Skeletal muscle cell (primary cell): ENCODE results near the gene ZNF644.

Experiments
- DNase-seq: peaks from one replicate; pipeline ENCODE4 v3.0.0-alpha.2; 2010; ENCODE audit warnings: low read depth
- H3K4me3 ChIP-seq: 2 replicates; pipeline ENCODE4 v1.5.1; 2011; ENCODE audit warnings: low read depth, mild to moderate bottlenecking, control low read depth, low read length, moderate library complexity

ZNF644 gene

DNA sequence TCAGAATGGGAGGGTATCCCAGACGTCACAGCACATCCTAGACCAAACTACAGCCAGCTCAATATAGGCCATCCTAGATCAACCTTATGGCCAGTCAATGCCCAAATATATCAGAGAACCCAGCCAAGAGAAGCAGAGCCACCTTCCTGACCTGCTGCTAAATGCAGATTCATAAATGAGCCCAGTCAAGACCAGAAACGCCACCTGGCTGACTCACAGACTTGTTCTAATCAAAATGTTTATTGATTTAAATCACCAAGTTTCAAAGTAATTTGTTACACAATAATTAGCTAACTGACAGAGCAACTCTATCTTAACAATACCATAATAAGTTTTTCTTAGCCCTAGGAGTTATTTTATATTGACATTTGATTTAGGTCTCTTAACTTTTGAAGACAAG, 28.6 kb downstream of the ZNF644 start:
- H3K4me3 ChIP-seq = no peak overlapping the region
- no peak for DNase-seq

DNA sequence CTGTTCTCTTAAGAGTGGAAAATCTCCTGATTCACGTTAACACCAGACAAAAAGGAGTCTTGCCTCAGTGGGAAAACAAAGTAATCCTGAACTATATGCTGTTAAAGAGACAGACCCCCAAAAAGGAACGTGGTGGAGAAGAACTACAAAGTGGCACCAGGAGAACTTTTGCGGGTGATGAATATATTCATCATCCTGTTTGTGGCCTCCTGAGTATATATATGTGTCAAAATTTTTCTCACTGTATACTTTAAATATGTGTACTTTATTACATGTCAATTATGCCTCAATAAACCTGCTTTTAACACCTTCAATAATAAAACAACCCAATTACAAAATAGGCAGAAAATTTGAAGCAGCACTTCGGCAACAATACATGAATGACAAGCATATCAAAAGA, 31.1 kb downstream of the ZNF644 start:
- H3K4me3 ChIP-seq = no peak overlapping the region

DNA sequence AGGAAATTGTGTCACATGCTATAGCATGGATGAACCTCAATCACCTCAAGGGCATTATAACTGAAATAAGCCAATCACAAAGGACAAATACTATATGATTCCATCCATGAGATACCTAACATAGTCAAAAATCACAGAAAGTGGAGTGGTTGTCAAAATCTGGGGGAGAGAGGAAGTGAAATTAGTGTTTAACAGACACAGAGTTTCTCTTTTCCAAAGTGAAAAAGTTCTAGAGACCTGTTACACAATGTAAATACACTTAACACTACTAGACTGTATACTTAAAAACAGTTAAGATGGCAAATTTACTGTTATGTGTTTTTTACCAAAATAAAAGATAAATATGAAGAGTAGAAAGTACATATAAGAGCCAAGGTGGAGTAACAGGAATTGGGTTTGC, 31.8 kb downstream of the ZNF644 start:
- no peak for DNase-seq
- no peak overlapping the region for H3K4me3 ChIP-seq

More for the DNA sequence above, 31.1 kb downstream of the ZNF644 start:
- no peak for DNase-seq

DNA sequence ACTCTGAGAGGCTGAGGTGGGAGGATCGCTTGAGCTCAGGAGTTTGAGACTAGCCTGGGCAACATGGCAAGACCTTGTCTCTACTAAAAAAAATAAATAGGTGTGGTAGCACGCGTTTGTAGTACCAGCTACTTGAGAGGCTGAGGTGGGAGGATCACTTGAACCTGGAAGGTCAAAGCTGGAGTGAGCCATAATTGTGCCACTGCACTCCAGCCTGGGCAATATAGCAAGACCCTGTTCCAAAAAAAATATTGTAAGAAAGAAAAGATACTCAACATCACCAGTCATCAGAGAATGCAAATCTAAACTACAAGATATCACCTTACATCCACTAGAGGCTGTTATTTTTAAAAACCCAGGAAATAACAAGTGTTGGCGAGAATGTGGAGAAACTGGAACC, 32.5 kb downstream of the ZNF644 start:
- no peak for DNase-seq
- H3K4me3 ChIP-seq = no peak overlapping the region

DNA sequence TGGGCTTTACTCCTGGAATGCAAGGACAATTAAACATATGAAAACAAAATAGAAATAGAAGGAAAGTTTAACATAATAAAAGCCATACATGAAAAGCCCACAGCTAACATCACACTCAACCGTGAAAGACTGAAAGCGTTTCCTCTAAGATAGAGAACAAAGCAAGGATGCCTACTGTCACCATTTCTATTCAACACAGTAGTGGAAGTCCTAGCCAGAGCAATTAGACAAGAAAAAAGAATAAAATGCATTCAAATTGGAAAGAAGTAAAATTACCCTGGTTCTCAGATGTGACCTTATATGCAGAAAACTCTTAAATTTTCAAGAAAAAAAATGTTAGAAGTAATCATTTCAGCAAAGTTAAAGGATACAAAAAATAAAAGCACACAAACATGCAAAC, 34.0 kb downstream of the ZNF644 start:
- DNase-seq = no peak
- H3K4me3 ChIP-seq = no peak overlapping the region

DNA sequence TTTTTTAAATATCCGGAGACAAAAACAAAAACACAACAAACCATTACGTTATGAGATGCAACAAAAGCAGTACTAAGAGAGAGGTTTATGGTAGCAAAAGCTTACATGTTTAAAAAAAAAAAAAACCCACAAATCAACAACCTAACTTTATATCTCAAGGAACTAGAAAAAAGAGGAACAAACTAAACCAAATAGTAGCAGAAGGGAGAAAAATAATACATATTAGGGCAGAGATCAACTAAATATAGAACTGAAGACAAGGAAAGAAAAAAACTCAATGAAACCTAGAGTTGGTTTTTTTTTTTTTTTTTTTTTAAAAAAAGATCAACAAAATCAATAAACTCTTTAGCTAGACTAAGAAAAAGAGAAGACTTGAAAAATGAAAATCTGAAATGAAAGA, 34.9 kb downstream of the ZNF644 start:
- DNase-seq = no peak
- H3K4me3 ChIP-seq = no peak overlapping the region

DNA sequence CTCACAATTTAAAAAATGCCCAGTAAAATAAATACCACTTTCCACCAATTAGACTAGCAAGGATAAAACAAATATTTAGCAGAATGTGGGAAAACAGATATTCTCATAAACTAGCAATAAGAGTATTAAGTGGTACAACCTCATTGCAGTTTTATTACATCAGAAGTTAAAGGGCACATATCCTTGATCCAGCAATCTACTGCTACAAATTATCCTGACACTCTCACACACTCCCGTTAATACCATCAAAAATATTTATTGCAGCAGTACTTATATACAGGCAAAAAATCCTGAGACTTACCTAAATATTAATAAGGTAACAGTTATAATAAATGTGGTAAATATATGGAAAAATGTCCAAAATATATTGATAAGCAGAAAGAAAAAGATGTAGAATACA, 44.3 kb downstream of the ZNF644 start:
- DNase-seq = no peak
- no peak overlapping the region for H3K4me3 ChIP-seq

DNA sequence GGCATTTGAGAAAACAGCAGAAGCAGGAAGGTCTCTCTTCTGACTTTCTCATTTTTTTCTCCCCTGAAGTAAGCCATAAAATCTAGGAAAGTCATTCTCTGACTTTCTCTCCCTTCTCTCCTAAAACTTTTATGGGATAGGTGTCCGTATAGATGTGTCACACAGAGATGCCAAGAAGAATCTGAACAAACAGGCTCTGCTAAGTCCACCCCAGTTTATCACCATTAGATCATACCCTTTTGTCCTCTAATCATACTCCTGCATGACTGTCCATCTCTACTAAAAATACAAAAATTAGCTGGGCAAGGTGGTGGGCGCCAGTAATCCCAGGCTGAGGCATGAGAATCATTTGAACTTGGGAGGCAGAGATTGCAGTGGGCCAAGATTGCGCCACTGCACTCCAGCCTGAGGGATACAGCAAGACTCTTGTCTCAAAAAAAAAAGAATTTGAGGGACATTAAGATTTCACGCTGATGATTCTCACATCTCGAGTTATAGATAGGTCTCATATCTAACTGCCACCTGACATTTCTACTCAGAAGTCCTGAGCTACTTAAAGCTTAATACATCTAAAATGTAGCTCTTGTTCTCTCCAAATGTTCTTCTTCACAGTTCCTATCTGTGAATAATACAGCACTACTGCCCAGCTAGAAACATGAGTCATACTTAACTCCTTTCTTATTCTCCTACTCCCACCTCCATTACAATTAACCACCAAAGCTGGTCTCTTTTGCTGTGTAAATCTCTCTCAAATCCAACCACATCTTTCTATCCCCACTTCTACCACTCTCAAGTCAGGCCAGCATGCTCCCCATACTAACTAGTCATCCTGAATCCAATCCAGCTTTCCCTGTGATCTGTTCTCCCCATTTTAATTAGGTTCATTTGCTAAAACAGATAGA, 47.7 kb downstream of the ZNF644 start:
- H3K4me3 ChIP-seq = no peak overlapping the region
- no peak for DNase-seq

DNA sequence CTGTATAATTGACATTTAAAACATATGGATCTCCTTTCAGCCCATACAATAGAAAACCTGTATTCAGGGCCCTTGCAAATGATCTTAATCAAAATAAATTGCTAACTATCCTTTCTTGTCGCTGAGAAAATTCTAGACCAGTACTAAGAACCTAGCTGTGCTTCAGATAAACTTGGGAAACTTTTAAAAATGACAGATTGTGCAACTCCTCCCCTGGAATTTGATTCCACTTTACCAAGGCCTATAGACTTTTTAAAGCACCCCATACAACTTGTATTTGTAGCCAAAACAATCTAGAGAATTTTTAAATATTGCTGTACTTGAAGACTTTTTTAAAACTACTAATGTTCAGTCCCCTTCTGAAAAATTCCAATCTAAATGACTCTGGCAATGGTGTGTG, 51.6 kb downstream of the ZNF644 start:
- DNase-seq = no peak
- no peak overlapping the region for H3K4me3 ChIP-seq

DNA sequence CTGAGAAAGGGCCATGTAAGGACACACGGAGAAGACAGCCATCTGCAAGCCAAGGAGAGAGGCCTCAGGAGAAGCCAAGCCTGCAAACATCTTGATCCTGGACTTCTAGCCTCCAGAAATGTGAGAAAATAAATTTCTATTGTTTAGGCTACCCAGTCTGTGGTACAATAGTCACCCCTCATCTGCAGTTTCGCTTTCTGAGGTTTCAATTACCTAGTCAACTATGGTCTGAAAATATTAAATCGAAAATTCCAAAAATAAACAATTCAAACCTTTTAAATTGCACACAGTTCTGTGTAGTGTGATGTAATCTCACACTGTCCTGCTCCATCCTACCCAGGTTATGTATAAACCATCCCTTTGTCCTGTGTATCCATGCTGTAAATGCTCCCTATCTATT, 52.6 kb downstream of the ZNF644 start:
- no peak overlapping the region for H3K4me3 ChIP-seq
- no peak for DNase-seq

DNA sequence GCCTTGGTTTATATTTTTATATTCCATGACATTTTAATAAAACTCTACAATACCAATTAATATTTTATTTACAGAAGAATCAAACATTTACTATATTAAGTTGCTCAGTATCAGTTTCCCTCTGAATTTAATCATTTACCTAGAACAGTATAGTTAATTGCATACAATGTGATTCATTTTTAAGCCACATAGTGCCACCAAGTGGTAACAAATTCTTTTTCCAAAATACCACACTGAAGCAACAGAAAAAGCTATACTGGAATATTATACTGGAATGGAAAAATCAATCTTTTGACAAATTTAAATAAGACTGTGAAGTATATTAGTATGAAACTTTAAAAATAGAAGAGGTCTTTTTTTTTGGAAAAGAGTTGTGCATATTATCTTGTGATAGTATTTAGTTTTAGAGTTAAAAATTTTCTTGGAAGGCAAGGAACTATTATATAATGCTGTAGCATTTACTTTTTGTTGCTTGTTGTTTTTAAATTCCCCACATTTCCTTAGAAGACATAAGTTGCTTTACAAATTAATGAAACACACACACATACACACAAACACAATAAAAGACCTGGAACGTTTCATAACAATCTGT, 57.3 kb downstream of the ZNF644 start:
- DNase-seq = no peak
- H3K4me3 ChIP-seq = no peak overlapping the region

DNA sequence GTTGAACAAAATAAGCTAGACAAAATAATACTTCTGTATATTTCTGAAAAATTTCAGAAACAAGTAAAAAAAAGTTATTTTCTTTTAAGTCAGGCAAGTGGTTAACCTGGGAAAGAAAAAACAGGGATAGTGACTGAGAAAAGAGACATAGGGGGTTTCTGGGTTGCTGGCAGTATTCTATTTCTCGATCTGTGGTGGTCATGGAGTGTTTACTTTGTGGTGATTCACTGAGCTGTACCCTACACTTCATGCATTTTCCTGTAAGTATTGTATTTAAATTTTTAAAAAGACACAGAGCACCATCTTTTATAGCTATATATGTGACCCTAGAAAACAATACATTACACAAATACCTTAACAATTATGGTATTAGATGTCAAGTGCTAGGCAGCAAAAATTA, 58.2 kb downstream of the ZNF644 start:
- DNase-seq = no peak
- no peak overlapping the region for H3K4me3 ChIP-seq

DNA sequence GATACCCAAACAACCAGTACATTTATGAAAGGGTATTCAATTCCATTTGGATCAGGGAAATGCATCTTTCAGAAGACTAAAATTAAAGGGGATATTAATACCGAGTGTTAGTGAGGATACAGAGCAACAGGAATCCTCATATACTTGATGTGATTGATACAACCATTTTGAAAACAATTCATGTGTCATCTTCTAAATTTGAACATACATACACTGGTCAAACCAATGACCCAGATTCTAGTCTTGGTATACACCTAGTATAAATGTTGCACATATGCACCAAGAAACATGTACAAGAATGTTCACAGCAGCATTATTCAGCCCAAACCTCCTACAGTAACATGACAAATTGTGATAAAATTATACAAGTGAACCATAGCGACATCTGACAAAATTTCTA, 58.6 kb downstream of the ZNF644 start:
- no peak for DNase-seq
- no peak overlapping the region for H3K4me3 ChIP-seq

DNA sequence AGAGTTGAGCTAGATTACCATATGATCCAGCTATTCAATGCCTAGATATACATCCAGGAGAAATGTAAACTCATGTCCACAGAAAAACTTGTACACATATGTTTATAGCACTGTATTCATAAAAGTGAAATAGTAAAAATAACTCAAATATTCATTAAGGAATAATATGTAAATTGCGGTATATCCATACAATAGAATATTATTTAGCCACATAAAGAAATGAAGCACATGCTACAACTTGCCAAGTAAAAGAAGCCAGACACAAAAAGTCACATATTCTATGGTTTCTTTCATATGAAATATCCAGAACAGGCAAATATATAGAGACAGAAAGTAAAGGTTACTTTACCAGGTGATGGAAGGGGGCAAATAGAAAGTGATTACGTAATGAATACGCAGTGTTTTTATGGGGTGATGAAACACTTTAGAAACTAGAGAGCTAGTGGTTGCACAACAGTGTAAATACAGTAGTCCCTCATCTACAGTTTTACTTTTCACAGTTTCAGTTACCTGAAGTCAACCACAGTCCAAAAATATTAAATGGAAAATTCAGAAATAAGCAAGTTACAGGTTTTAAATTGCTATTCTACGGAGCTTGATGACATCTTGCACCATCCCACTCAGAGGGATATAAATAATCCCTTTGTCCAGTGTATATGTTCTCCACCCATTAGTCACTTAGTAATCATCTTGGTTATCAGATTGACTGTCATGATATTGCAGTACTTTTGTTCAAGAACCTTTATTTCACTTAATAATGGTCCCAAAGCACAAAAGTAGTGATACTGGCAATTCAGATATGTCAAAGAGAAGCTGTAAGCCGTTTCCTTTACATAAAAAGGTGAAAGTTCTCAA, 62.3 kb downstream of the ZNF644 start:
- no peak for DNase-seq
- no peak overlapping the region for H3K4me3 ChIP-seq

DNA sequence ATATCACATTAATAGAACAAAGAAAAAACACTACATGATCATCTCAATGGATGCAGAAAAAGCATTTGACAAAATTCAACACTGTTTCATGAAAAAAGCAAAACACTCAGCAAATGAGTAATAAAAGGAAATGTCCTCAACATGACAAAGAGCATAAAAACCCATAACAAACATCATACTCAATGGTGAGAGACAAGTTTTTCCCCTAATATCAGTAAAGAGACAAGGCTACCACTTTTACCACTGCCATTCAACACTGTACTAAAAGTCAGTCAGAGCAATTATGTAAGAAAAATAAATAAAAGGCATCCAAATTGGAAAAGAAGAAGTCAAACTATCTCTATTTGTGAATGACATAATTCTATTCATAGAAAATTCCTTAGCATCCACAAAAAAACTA, 64.3 kb downstream of the ZNF644 start:
- DNase-seq = no peak
- H3K4me3 ChIP-seq = no peak overlapping the region

DNA sequence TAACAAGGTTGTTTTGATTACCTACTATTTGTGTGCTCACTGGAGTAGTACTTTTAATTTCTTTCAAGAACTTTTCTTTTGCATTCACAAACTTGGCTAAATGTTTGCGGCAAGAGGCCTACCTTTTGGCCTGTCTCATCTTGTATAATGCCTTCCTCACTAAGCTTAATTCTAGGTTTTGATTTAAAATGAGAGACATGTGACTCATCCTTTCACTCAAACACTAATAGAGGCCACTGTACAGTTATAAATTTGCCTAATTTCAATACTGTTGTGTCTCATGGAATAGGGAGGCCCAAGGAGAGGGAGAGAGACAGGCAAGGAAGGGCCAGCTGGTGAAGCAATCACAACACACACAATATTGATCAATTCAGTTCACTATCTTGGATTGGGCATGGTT, 66.1 kb downstream of the ZNF644 start:
- H3K4me3 ChIP-seq = no peak overlapping the region
- no peak for DNase-seq

DNA sequence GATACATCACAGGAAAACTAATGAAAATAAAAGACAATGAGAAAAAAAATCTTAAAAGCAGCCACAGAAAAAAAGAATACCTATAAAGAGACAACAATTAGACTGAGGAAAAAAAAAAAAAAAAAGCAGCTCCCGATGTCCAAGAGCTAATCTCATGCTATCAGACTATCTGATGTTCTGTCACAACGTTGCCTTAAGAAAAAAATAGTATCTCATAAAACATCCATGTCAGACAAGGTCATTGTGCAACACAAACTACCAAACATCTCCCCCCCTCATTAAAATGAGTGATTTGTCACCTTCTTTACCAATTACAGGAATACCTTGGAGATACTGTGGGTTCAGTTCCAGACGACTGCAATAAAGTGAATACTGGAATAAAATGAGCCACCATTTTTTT, 68.9 kb downstream of the ZNF644 start:
- no peak for DNase-seq
- no peak overlapping the region for H3K4me3 ChIP-seq

DNA sequence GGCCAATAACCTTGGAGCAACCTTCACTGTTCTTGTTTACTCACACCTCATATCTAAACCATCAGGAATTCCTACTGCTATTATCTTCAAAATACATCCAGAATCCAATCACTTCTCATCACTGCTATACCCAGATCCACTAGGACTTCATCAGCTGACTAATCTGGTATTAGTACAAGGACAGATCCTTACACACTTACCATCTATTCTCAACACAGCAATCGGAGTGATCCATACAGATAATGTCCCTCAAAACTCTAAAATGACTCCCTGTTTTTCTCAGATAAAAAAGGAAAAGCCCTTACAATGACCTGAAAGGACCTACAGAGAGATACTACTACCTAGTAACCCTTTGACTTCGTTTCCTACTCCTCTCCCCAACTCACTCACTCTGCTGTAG, 70.8 kb downstream of the ZNF644 start:
- DNase-seq = no peak
- no peak overlapping the region for H3K4me3 ChIP-seq

DNA sequence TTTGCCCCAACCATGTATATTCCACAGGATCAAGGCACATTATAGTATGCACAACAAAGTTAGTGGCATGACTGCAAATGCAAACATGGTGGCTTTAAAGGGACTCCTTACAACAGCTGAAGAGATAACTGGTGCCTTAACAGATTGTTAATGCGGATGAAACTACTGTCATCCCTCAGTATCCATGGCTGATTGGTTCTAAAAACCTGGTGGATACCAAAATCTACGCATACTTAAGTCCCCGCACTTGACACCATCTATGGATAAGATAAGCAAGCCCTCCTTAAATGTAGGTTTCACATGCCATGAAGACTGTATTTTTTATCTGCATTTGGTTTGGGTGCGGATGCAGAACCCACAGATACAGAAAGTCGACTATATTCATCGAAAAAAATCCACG, 73.5 kb downstream of the ZNF644 start:
- H3K4me3 ChIP-seq = no peak overlapping the region
- DNase-seq = no peak

DNA sequence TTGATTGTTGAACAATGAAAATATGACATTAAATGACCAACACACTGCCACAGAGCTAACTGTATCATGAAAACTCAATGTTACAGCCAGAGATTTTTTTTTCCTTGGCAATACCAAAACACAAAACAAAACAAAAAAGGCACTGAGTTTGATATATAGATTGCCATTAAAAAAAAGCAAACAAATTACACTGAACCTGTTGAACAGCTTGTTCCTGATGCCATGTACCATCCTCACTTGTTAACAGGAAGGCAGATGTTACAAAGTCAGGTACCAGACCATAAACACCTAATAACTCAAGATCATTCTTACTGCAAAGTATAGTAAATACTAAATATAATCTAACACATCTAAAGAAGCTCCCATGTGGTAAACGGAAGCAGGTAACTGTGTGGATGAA, 75.2 kb downstream of the ZNF644 start:
- no peak overlapping the region for H3K4me3 ChIP-seq
- DNase-seq = no peak
